ENCODE results near the gene ZNF839.

GRCh38 chr14:102389246-102389645 is 69.7 kb downstream of the ZNF839 start:
- TF ChIP-seq, protein P1, sequence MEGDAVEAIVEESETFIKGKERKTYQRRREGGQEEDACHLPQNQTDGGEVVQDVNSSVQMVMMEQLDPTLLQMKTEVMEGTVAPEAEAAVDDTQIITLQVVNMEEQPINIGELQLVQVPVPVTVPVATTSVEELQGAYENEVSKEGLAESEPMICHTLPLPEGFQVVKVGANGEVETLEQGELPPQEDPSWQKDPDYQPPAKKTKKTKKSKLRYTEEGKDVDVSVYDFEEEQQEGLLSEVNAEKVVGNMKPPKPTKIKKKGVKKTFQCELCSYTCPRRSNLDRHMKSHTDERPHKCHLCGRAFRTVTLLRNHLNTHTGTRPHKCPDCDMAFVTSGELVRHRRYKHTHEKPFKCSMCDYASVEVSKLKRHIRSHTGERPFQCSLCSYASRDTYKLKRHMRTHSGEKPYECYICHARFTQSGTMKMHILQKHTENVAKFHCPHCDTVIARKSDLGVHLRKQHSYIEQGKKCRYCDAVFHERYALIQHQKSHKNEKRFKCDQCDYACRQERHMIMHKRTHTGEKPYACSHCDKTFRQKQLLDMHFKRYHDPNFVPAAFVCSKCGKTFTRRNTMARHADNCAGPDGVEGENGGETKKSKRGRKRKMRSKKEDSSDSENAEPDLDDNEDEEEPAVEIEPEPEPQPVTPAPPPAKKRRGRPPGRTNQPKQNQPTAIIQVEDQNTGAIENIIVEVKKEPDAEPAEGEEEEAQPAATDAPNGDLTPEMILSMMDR (IDR thresholded peaks at IDR 0.05), result no peak
- no peak for TF ChIP-seq TEAD4 (IDR thresholded peaks at IDR 0.05; ENCODE audit: borderline replicate concordance, insufficient read depth)
- no peak for TF ChIP-seq GABPA (IDR thresholded peaks at IDR 0.05; ENCODE audit: low read depth)
- no peak for TF ChIP-seq RCOR1 (IDR thresholded peaks at IDR 0.05; ENCODE audit: low read length)
- no peak for TF ChIP-seq NFIC (IDR thresholded peaks at IDR 0.05; ENCODE audit: borderline replicate concordance)
- no peak for TF ChIP-seq RAD21 (IDR thresholded peaks at IDR 0.05; ENCODE audit: low read length)
- TF ChIP-seq, protein P2, sequence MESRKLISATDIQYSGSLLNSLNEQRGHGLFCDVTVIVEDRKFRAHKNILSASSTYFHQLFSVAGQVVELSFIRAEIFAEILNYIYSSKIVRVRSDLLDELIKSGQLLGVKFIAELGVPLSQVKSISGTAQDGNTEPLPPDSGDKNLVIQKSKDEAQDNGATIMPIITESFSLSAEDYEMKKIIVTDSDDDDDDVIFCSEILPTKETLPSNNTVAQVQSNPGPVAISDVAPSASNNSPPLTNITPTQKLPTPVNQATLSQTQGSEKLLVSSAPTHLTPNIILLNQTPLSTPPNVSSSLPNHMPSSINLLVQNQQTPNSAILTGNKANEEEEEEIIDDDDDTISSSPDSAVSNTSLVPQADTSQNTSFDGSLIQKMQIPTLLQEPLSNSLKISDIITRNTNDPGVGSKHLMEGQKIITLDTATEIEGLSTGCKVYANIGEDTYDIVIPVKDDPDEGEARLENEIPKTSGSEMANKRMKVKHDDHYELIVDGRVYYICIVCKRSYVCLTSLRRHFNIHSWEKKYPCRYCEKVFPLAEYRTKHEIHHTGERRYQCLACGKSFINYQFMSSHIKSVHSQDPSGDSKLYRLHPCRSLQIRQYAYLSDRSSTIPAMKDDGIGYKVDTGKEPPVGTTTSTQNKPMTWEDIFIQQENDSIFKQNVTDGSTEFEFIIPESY (IDR thresholded peaks at IDR 0.05; ENCODE audit: borderline replicate concordance, low read depth), result no peak
- TF ChIP-seq EP300 (IDR thresholded peaks at IDR 0.05; ENCODE audit: borderline replicate concordance in 1 of 2, low read depth in 1 of 2, low read length in 1 of 2), result no peak
- TF ChIP-seq EZH2phosphoT487 (IDR thresholded peaks at IDR 0.05; ENCODE audit: borderline replicate concordance, low read depth), result no peak
- TF ChIP-seq POLR2AphosphoS5 (IDR thresholded peaks at IDR 0.05; ENCODE audit: low read depth, low read length), result no peak
- no peak for TF ChIP-seq REST (IDR thresholded peaks at IDR 0.05; ENCODE audit: low read depth, low read length)
